Measurements from ENCODE around the gene GNAS.

Gene GNAS

GRCh38 chr20:58899512-58899911 lies 47.0 kb downstream of the GNAS start:
- no peak for DNase-seq (ENCODE audit: low spot score)

- no peak for DNase-seq (ENCODE audit: low spot score)
Observed at GRCh38 chr20:58900397-58900796, 47.9 kb downstream of the GNAS start.

- no peak for DNase-seq (ENCODE audit: low spot score)
Observed at GRCh38 chr20:58901488-58902402, 49.2 kb downstream of the GNAS start.

GRCh38 chr20:58903614-58904013 lies 51.1 kb downstream of the GNAS start:
- DNase-seq (ENCODE audit: low spot score), result no peak

- no peak for DNase-seq (ENCODE audit: low spot score)
Observed at GRCh38 chr20:58905236-58905635, 52.7 kb downstream of the GNAS start.

- DNase-seq (ENCODE audit: low spot score), result no peak
Observed at GRCh38 chr20:58906111-58906510, 53.6 kb downstream of the GNAS start.

- no peak for DNase-seq (ENCODE audit: low spot score)
Observed at GRCh38 chr20:58906894-58907293, 54.4 kb downstream of the GNAS start.

- peak; percentile 92 for DNase-seq (ENCODE audit: low spot score)
Observed at GRCh38 chr20:58907320-58908137, 55.0 kb downstream of the GNAS start.

- no peak for DNase-seq (ENCODE audit: low spot score)
Observed at GRCh38 chr20:58908221-58908620, 55.7 kb downstream of the GNAS start.

GRCh38 chr20:58908941-58909340 lies 56.4 kb downstream of the GNAS start:
- DNase-seq (ENCODE audit: low spot score), result no peak

- DNase-seq (ENCODE audit: low spot score), result no peak
Observed at GRCh38 chr20:58909585-58909984, 57.1 kb downstream of the GNAS start.

GRCh38 chr20:58910473-58910872 lies 58.0 kb downstream of the GNAS start:
- DNase-seq (ENCODE audit: low spot score), result no peak

GRCh38 chr20:58911309-58911708 lies 58.8 kb downstream of the GNAS start:
- DNase-seq (ENCODE audit: low spot score), result no peak

- no peak for DNase-seq (ENCODE audit: low spot score)
Observed at GRCh38 chr20:58911970-58912369, 59.5 kb downstream of the GNAS start.

- no peak for DNase-seq (ENCODE audit: low spot score)
Observed at GRCh38 chr20:58913079-58913478, 60.6 kb downstream of the GNAS start.

- no peak for DNase-seq (ENCODE audit: low spot score)
Observed at GRCh38 chr20:58918621-58919020, 66.1 kb downstream of the GNAS start.

- no peak for DNase-seq (ENCODE audit: low spot score)
Observed at GRCh38 chr20:58921564-58921963, 69.0 kb downstream of the GNAS start.

GRCh38 chr20:58922036-58922435 lies 69.5 kb downstream of the GNAS start:
- DNase-seq (ENCODE audit: low spot score), result no peak

- DNase-seq (ENCODE audit: low spot score), result no peak
Observed at GRCh38 chr20:58923117-58923712, 70.7 kb downstream of the GNAS start.

- no peak for DNase-seq (ENCODE audit: low spot score)
Observed at GRCh38 chr20:58926802-58927489, 74.4 kb downstream of the GNAS start.

GRCh38 chr20:58927490-58928061 lies 75.1 kb downstream of the GNAS start:
- no peak for DNase-seq (ENCODE audit: low spot score)

- DNase-seq (ENCODE audit: low spot score), result no peak
Observed at GRCh38 chr20:58930496-58930895, 78.0 kb downstream of the GNAS start.

Data from cerebellar cortex (tissue), 1 donor.